ENCODE measurements around the gene CCDC195.

GRCh38 chr2:224688997-224689396 is 27.2 kb downstream of the CCDC195 start:
- TF ChIP-seq ZNF274 (IDR thresholded peaks at IDR 0.05; ENCODE audit: low read depth, low read length) (no peak), SUZ12 (IDR thresholded peaks at IDR 0.05; ENCODE audit: extremely low read depth, insufficient read depth, insufficient read length) (no peak)
